Esophagus mucosa (tissue), 1 donor: Measurements from ENCODE around the gene RPL28. TPM values are rescaled to one million over a fixed set of nuclear protein-coding genes. Genes with fewer than 3 reads are reported as not detected.

ENCODE experiments used
- ATAC-seq: fragments of 200-7000 bp; cut with Tn5 transposase; one replicate; pipeline ENCODE4 v1.9.1; 2020
- total RNA-seq: library from RNA; stranded (reverse); gene quantifications from one replicate; pipeline ENCODE4 v1.2.4, GENCODE V29; 2023
- donor health status: DM: yes; HTN: yes; CAD: no.

RPL28 gene
- total RNA-seq, 1 donor from 2014 or later = 1,895 TPM

GRCh38 chr19:55451965-55452748, 66.4 kb downstream of the RPL28 start:
- ATAC-seq = no peak

Other genes starting within 250 kb of the RPL28 start
- gene TNNT1, start 236.7 kb upstream of the RPL28 start, total RNA-seq = 9.4 TPM
- not detected for gene TNNI3, start 228.2 kb upstream of the RPL28 start, total RNA-seq
- 1.9 TPM for gene DNAAF3, start 219.3 kb upstream of the RPL28 start, total RNA-seq
- not detected for gene SYT5, start 205.6 kb upstream of the RPL28 start, total RNA-seq
- 3.6 TPM for gene PTPRH, start 176.4 kb upstream of the RPL28 start, total RNA-seq
- gene TMEM86B, start 157.2 kb upstream of the RPL28 start, total RNA-seq = 1.8 TPM
- gene PPP6R1, start 126.9 kb upstream of the RPL28 start, total RNA-seq = 47.4 TPM
- 31.2 TPM for gene HSPBP1, start 105.8 kb upstream of the RPL28 start, total RNA-seq
- 0.28 TPM for gene BRSK1, start 101.9 kb upstream of the RPL28 start, total RNA-seq
- not detected for gene TMEM150B, start 60.6 kb upstream of the RPL28 start, total RNA-seq
- 4.4 TPM for gene KMT5C, start 46.1 kb upstream of the RPL28 start, total RNA-seq
- 0.56 TPM for gene COX6B2, start 31.2 kb upstream of the RPL28 start, total RNA-seq
- gene GARIN5B, start 22.7 kb upstream of the RPL28 start, total RNA-seq = not detected
- gene IL11, start 15.5 kb upstream of the RPL28 start, total RNA-seq = 0.24 TPM
- not detected for gene TMEM190, start 9.1 kb upstream of the RPL28 start, total RNA-seq
- 25.6 TPM for gene TMEM238, start 1.6 kb upstream of the RPL28 start, total RNA-seq
- 76.4 TPM for gene UBE2S, start 21.9 kb downstream of the RPL28 start, total RNA-seq
- not detected for gene SHISA7, start 57.4 kb downstream of the RPL28 start, total RNA-seq
- 41.9 TPM for gene ISOC2, start 75.7 kb downstream of the RPL28 start, total RNA-seq
- gene C19orf85, start 78.8 kb downstream of the RPL28 start, total RNA-seq = not detected
- 3.7 TPM for gene ZNF628, start 90.7 kb downstream of the RPL28 start, total RNA-seq
- gene NAT14, start 99.3 kb downstream of the RPL28 start, total RNA-seq = 7.5 TPM
- gene SSC5D, start 102.5 kb downstream of the RPL28 start, total RNA-seq = 0.24 TPM
- not detected for gene SBK2, start 151.2 kb downstream of the RPL28 start, total RNA-seq
- gene SBK3, start 159.6 kb downstream of the RPL28 start, total RNA-seq = 0.80 TPM
- gene ZNF579, start 194.9 kb downstream of the RPL28 start, total RNA-seq = 3.4 TPM
- gene FIZ1, start 213.6 kb downstream of the RPL28 start, total RNA-seq = 7.1 TPM
- 20.1 TPM for gene ZNF524, start 214.4 kb downstream of the RPL28 start, total RNA-seq
- gene ZNF865, start 219.7 kb downstream of the RPL28 start, total RNA-seq = 5.3 TPM
- 3.8 TPM for gene ZNF784, start 238.6 kb downstream of the RPL28 start, total RNA-seq